GM18502 (cell line): Measurements from ENCODE around the gene HAS3.
"Not testable (repeated sequence)": the region's sequence is repeated elsewhere in the genome, so short reads cannot be mapped to it uniquely, and the experiment has no call there.

ENCODE experiments used
- ATAC-seq: cut with Tn5 transposase; IDR thresholded peaks from one replicate; pipeline ENCODE4 v1.9.1; 2021; ENCODE audit warnings: mild to moderate bottlenecking; ENCODE audit not compliant: unreplicated experiment, poor library complexity

HAS3 gene

DNA sequence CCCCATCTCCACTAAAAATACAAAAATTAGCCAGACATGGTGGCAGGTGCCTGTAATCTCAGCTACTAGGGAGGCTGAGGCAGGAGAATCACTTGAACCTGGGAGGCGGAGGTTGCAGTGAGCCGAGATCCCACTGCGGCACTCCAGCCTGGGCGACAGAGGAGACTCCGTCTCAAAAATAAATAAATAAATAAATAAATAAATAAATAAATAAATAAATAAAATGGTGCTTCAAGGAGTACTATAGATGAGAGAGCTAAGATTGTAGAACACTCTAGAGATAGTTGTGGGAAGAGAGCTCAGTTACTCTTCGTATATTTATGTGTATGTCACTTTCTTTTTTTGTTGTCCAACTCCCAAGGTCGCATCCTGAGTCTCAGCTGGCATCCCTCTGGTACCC, 34.0 kb downstream of the HAS3 start:
- ATAC-seq, result not testable (repeated sequence)

DNA sequence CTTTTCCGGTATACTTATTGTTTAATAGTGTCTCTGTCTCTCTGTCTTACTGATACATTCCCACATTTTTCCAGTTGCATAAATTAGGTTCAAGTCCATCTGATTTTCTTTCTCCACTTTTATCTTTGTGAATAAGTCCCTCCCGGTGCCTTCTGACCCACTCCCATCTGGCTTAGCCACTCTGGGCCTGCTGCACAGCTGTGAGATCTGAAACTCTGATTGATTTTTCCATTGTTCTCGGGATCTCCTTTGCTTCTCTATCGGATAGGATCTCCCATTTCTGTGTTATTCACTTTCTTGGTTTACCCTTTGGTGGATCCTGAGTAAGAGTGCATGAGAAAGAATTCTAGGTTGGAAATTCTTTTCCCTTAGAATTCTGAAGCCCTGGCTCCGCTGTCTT, 35.6 kb downstream of the HAS3 start:
- no peak for ATAC-seq

DNA sequence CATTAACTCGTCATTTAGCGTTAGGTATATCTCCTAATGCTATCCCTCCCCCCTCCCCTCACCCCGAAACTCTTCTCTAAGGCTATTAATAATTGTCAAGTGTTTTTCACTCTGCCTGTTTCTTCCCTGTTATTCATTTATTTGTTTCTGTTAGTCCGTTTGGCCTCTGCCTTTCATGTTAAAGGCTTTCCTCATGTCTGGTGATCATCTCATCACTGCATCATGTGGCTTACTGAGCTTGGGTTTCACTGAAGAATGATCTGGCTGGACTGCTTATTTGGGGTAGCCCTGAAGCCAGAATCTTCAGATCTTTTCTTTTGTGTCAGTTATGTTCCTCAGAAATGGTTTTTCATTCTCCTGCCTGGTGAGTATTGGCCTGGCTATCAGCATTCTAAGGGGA, 36.5 kb downstream of the HAS3 start:
- ATAC-seq, result no peak

DNA sequence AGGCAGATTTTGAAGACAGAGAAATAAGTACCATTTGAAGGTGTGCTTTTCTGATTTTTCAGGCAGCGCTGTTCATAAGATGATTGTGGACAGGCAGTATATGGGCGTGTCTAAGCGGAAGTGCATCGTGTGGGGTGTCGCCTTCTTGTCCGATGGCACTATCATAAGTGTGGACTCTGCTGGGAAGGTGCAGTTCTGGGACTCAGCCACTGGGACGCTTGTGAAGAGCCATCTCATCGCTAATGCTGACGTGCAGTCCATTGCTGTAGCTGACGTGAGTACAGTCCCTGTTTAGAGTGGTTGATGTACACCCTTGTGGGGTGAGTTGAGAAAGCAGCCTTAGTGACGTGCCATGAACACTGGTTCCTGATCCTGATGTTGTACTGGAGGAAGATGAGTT, 37.7 kb downstream of the HAS3 start:
- ATAC-seq, result no peak

DNA sequence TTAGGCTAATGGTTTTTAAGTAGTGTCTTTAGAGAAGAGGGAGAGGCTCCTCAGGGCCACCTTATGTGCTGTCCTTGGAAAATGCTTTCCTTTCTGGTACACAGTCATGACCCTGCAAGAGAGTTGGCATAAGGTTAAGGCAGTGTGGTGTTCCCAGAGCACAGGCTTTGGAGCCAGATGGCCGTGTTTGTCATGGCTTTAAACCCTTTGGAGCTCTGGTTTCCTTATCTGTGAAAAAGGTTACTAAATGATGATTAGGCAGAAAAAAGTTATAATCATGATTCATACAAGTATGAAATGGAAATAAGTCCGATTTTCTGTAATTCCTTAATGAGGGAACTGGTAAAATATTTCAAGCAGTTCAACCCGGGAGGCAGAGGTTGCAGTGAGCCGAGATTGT, 40.2 kb downstream of the HAS3 start:
- no peak for ATAC-seq

DNA sequence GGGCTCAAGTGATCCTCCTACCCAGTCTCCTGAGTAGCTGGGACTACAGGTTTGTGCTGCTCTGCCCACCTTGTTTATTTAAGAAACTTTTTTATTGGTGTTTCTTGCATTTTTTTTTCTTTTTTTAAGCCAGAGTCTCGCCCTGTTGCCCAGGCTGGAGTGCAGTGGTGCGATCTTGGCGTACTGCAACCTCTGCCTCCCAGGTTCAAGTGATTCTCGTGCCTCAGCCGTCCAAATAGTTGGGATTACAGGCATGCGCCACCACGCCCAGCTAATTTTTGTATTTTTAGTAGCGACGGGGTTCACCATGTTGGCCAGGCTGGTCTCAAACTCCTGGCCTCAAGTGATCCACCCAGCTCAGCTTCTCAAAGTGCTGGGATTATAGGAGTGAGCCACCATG, 44.2 kb downstream of the HAS3 start:
- not testable (repeated sequence) for ATAC-seq

DNA sequence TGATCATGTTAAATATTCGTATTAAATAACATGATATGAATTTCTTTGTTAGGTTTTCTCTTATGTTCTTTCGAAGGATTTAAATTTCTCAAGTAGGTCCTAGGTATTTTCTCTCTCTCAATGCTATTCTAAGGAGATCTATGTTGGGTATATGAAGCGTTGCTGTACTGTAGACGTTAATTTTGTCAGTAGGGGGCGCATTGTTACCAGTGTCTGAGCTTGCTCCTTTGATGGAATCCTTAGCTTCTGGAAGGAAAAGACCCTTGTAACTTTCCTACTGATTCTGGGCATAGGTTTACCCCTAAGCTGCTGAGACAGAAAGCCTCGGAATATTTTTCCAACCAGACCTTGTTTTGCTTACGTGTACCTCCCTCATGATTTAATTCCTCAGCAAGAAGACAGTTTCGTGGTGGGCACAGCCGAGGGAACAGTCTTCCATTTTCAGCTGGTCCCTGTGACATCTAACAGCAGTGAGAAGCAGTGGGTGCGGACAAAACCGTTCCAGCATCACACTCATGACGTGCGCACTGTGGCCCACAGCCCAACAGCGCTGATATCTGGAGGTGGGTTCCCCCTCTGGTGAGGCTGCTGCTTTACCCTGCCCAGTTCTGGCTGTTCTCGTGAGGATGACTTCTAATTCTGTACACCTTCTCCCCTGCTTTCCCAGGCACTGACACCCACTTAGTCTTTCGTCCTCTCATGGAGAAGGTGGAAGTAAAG, 44.9 kb downstream of the HAS3 start:
- no peak for ATAC-seq

DNA sequence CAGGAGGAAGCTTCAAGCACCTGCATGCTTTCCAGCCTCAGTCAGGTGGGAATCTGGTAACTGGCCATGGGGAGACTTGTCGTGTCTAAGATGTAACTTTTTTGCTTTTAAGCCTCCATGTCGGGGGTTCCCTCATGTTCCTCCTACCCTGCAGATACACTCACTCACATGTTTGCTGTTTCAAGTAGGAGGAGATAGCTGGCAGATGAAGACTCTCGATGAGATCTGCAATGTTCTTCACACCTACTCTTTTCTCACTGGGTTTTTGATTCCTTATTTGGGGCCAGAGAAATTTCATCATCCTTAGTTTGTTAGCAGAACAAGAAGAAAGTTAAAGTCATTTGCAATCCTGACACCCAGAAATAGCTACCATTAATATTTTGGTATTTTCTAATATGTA, 51.7 kb downstream of the HAS3 start:
- ATAC-seq, result no peak

DNA sequence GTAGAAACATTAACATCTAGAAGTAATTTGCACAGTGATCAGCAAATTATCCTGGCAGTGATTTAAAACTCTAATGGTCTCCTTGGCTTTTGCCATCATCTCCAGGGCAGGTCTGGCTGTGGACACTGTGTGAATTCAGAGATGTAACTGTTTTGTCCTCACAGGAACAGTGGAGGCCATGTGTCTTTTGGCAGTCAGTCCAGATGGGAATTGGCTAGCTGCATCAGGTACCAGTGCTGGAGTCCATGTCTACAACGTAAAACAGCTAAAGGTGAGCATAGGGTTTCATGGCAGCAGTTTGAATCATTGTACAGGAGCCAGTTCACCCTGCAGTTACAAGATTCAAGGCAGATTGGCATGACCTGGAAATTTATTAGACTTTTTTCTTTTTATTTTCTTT, 54.7 kb downstream of the HAS3 start:
- no peak for ATAC-seq

DNA sequence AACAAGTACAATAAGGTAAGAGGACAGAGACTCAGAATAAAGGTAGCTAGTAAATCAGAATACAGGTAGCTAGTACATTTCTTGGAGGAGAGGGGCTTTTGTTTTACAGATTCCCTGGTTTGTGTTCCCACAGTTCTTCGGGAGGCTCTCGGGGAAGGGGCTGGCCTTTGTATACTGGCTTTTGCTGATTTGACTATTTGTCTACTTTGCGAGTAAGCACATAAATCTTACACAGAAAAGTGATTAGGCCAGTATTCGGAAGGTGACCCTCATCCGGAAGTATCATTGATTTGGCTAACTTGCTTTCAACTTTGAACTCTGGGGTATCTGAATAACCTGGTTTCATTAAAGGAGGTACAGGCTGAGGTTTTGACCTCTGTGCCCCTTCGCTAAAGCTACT, 60.1 kb downstream of the HAS3 start:
- no peak for ATAC-seq

DNA sequence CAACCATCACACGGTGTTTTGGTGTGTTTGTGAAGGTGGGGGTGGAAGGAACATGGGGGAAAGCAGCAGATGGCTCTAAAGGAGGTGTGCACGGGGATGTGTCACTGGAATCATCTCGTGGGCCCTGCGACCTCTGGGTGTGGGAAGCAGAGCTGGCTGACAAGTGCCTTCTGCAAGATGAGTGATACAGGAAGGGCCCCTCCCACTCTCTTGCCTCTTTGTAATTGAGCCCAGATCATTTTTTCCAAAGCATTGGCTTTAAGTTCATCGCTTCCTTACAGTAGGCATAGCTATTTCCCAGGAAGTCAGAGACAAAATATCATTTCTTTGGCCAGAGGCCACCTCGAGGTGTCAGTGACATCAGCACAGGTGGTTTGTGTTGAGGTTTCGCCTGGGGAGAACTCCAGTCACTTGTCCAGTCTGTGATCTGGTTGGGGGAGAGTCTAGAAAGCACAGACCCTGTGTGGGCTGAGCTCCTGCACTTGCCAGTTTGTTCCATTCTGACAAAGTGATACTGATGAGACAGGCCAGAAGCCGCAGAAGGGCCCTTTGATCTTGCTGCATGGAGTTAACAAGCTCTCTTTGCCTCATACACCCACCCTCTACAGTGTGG, 60.9 kb downstream of the HAS3 start:
- no peak for ATAC-seq

DNA sequence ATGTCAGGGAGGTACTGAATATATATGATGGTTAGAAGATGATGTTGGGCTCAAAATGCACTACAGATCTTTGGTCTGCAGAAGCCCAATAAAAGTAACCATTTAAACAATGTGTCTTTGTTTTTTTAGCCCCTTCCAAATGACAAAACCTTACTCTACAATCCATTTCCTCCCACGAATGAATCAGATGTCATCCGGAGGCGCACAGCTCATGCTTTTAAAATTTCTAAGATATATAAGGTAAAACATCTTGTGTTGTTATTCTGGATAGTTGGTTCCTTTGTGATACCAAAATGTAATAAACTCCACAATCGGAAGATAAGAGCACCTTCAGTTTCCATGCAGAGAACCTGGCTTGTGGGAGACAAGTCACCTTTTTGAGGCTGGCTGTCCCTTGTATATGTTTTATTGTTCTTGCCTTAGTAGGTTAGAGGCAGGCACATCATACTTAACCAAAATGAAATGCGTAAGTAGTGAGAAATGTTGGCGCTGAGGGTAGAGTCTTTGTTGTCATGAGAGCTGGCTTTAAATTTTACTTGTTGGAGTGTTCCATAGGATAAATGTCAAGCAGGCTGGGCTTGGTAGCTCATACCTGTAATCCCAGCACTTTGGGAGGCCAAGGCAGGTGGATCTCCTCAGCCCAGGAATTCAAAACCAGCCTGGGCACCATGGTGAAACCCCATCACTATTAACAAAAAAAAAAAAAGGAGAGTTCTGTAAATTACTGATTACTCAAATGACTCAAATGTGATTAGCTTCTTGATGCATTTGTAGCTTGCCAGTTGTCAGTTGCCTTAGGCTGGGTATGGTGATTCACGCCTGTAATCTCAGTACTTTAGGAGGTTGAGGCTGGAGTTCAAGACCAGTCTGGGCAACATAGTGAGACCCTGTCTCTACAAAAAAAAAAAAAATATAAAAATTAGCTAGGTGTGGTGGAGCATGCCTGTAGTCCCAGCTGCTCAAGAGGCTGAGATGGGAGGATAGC, 61.8 kb downstream of the HAS3 start:
- no peak for ATAC-seq
